ENCODE data around the gene SYNDIG1L.
A peak's percentile ranks its signal among the peaks of the same experiment; 100 is the strongest.

Gene SYNDIG1L

DNA sequence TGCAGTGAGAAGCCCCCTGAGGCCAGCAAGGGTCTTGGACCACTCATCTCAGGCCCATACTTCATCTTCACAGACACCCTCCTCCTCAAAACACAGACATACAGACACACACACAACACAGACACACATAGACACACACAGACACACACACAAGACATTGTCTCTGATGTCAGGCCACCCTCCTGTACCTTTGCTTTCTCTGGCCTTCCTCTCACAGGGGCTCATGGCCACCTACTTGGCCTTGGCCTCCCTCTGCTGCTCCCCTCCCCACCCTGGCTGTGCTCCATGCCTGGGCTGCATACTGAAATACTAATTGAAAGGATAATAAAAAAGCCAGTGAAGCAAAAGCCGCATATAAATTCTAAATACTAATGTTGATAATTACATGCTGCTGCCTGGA, 1.6 kb upstream of the SYNDIG1L start:
- DNase-seq: no peak

DNA sequence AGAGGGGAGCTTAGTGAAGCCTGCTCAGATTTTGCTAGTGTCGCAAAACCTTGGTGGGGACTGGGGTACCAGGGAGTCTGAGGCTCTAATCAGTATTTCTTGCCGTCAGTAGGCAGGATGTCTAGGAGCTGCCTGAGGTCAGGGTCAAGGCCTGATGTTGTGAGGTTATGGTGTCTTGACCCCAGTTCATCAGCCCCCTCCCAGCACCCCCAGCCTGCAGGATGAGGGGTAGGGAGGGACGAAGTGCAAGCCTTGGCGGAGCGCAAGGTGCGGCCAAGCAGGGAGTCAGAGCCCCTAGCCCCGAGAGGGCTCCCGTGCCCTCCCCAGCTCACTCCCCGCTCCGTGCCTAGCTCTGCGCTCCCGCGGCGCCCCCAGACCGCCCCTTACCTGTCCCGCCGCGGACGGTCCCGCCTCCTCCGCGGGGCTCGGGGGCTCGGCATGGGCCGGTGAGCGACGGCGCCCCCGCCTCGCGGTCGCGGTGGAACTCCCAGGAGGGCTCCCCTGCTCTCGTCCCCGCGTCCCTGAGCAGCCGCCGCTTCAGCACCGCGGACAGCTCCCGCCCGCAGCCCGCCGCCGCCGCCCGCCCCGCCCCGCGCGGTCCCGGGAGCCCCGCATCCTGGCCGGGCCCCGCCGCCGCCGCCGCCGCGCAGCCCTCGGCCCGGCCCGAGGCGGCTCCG, 347 bp downstream of the SYNDIG1L start:
- DNase-seq: peak; percentile 54

DNA sequence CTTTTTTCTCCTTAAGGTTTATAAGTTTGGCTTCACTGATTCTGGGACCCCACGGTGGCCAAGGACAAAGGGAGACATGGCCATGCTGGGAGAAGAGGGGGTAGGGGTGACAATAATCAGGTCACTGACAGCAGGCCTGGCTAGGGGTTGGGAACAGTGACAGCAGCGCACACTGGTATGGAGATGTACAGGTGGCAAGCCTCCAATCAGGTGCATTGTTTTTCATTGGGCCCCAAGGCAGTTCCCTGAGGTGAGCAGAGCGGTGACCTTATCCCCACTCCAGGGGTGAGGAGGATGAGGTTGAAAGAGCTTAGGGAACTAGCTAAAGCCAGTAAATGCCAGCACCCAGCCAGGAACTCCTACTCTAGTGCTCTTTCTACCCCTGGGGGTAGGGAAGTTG, 1.4 kb downstream of the SYNDIG1L start:
- no peak for DNase-seq

DNA sequence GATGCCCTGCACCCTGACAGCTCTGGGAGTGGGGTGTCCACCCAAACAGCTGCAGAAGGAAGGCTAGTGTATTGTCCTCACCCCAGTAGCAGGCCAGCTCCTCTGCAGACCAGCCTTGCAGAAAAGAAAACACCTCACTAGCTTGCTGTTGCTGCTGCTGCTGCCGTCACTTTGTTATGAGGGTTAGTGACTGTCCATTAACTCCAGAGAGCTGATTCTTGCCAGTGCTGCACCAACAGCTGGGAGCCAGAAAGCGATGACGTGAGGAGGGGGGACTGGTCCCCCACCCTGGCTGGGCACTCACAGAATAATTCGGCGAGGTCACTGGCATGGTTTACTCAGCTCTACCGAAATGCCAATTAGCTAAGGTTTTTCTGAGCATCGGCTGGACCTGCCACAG, 2.8 kb downstream of the SYNDIG1L start:
- no peak for DNase-seq

DNA sequence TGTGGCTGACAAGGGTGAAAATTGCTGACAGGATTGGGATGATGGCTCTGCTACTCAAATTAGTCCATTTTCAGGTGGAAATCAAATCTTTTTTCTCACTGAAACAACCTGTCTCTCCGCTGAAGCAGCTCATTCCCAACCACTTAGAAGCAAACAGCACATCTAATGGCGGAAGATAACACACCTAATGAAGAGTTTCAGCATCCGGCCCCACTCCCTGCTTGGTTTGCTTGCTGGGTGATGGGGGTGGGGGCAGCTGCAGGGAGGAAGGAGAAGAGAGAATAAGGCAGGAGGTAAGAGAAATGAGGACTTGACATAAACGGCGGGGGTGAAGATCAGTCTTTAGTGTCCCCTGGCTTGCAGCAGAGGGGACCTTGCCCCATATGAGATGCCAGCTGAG, 4.0 kb downstream of the SYNDIG1L start:
- DNase-seq: no peak

DNA sequence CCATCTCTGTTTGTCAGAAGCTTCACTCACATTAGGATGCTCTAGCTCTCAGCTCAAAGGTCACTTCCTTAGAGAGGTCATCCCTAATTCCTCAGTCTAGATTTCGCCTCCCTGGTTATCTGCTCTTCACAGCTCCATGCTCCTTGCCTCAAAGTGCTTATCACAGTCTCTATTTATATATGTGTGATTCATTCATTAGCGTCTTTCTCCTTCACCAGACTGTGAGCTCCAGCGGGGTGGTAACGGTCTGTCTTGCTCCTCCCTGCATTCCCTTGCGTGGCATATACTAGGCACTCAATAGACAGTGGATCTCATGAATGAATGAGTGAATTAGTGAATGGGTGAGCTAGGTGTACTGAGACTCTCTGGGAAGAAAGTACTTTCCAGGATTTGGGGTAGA, 6.9 kb downstream of the SYNDIG1L start:
- DNase-seq: no peak

DNA sequence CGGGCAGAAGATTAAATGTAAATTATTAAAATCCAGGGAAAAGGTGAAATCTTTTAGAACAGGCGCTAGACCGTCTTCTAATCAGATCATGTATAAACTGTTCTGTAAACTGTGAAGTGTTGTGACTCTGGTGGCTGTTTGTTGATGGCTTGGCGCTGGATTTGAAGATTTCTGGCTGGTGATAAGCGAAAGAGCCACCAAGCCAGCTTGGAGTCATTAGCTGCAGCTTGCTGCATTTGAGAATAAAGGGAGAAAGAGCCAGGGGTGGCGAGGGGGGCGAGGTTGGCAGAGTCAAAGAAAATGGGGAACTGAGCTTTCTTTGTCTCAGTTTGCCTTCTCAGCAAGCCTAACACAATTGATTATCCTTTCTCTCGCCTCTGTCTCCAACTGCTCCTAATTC, 8.0 kb downstream of the SYNDIG1L start:
- DNase-seq: no peak

DNA sequence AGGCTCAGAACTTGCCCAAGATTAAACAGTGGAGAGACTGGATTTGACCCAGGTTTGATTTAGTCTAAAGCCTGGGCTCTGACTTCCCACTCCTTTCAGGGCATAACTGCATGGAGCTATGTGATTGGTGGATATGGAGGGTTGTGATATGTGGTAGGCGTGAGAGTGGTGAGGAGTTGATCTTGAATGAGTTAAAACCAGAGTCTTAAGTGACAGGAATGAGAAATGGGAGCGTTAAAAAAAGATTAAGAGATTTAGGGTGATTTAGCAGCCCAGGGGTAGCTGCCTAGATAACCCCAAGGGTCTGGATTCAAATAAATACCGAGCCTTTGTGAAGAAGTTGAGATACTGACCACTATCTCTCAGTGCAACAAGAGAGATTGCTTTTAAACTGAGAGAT, 8.4 kb downstream of the SYNDIG1L start:
- no peak for DNase-seq

DNA sequence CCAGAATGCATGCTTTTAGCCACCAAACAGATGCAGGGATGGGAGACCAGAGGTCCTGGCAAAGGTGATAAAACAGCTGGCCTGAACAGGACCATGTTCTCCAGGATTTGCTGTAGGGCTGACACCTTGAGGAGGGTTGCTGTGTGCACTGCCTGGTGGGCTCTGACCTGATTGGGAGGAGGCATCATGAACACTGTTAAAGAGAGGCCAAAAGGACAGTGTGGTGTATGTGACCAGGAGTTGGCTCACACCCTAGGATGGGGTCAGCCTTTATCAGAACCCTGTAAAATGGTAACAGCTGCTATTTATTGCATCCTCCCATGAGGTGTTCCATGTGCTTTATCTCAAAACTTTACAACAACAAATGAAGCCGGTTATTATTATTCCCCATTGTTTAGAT, 8.8 kb downstream of the SYNDIG1L start:
- no peak for DNase-seq

DNA sequence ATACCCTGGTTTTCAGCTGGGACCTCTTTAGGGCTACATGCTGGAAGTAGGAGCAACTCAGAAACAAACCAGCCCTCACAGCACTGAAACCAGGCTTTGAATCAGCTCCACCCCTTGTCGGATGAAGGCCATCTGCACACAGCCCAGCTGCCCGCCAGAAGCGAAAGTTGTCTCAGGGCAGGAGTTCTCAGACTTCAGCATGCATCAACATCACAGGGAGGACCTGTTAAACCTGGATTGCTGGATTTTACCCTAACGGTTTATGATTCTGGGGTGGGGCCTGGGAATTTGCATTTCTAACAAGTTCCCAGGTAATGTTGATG, 10.9 kb downstream of the SYNDIG1L start:
- DNase-seq: no peak

DNA sequence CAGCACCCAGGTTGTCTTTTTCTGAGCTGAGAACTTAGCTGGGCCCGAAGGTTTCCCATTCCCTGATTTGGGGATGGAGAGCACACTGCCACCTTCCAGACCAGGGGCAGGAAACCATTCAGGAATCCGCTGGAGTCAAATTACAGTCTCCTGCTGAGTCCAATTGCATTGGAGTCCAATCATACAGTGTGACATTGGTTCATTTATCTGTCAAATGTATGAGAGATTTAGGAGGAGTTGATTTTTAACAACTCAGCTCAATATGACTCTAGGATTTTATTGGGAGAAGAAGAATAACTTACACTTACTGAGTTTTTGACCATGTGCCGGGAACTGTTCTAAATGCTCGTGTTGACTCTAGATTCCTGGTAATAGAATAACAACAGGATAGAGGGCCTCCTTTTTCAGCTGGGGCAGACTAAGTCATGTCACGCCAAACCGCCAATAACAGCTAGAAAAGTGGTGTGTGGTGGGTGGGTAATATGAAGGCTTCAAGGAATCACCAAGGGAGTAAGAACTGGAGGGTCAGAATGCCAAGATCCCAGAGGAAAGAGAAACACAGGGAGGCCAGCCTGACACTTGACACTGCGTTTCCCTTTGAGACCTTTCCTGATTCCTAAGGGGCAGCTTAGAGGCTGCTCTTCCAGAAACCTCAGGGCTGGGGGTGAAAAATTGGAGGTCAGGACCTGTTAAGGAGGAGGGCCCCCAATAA, 11.5 kb downstream of the SYNDIG1L start:
- no peak for DNase-seq

DNA sequence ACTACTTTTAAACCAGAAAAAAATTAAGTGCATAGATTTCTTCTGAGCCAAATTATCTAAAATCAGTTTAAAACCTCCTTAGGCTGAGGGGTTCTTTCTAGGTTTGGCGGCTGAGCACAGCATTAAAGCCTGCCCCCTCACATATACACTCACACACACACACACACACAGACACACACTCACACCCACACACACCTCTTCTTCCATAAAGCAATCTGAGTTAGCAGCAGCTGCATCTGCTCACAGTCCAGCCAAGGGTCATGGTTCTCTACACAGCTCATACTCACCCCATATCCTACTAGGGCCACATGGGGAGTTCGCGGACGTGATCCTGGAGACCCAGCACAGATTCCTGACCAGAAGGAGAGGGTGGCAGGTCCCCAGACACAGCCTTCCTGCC, 12.4 kb downstream of the SYNDIG1L start:
- no peak for DNase-seq

DNA sequence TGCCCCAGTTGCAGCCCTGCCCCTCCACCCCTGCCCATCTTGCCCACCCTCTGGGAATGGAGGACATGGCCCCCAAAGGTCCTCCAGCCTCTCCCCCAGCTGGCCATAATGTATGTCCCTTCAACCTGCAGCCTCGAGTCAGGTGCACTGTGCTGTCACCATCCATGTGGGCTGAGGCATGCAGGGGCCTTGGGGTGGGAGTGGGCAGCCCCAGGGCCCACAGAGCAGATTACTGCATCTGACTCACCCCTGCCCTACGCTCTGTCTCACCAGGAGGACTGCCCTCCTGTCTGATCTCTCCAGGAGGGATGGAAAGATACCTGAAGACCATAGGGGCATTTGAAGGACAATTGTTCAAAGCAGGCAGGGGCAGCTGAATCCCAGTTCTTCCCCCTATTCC, 13.3 kb downstream of the SYNDIG1L start:
- DNase-seq: no peak

DNA sequence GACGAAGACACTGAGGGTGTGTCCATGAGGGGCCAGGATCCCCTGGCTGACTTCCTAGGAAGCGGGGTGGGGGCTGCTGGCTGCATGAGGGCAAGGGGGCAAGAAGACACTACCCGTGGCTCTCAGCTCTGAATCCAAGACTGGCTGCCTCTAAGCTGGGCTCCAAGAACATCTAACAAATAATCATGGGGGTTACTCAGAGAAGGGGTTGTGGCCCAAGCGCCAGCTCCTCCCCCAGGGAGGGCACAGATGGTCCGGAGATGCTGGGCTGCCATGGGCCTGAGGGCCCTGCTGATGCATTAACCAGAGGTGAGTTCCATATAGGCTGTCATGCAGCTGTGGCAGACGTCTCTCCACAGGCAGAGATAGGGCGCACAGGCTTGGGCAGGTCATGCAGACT, 14.3 kb downstream of the SYNDIG1L start:
- DNase-seq: no peak

DNA sequence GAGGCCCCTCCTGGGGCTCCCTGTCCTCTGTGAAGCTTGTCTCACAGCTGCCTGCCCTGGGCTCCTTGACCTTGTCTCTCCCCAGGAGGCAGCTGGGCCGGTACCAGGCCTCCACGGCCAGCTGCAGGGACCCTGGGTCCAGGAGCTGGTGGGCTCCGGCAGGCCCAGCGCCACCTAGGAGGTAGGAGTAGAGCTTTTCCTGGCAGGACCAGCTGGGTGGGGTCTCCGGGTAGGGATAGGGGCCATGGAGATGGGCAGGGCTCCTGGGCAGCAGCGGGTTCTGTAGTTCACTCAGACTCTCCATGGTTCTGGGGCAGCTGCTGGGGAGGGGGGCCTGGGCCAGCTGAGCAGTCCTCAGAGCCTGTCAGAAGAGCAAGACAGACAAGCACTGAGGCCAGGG, 16.6 kb downstream of the SYNDIG1L start:
- DNase-seq: no peak

DNA sequence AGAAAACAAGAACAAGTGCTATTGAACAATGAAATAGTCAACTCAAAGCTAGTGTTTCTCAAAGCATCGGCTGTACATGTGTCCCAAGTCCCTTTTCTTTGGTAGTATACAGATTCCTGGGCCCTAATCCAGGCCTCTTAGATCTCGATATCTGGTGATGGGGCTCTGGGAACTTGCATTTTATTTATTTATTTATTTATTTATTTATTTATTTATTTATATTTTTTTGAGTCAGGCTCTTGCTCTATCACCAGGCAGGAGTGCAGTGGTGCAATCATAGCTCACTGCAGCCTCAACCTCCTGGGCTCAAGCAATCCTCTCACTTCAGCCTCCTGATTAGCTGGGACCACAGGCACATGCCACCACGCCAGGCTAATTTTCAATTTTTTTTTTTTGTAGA, 17.1 kb downstream of the SYNDIG1L start:
- DNase-seq: no peak

DNA sequence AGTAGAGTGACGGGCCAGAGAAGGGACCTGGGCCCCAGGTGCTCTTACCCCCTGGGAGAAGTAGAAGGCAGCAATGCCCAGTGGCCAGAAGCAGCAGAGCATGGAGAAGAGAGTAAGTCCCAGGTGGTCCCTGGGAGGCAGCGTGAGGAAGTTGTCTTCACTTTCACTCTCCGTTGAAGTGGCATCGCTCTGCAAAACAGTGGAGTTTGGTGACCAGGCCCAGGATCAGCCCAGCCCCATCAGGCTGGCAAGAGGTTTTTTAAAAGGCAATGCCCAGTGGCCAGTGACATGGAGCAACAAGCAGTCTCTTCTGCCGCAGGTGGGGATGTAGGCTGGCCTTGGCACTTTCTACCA, 18.2 kb downstream of the SYNDIG1L start:
- no peak for DNase-seq

DNA sequence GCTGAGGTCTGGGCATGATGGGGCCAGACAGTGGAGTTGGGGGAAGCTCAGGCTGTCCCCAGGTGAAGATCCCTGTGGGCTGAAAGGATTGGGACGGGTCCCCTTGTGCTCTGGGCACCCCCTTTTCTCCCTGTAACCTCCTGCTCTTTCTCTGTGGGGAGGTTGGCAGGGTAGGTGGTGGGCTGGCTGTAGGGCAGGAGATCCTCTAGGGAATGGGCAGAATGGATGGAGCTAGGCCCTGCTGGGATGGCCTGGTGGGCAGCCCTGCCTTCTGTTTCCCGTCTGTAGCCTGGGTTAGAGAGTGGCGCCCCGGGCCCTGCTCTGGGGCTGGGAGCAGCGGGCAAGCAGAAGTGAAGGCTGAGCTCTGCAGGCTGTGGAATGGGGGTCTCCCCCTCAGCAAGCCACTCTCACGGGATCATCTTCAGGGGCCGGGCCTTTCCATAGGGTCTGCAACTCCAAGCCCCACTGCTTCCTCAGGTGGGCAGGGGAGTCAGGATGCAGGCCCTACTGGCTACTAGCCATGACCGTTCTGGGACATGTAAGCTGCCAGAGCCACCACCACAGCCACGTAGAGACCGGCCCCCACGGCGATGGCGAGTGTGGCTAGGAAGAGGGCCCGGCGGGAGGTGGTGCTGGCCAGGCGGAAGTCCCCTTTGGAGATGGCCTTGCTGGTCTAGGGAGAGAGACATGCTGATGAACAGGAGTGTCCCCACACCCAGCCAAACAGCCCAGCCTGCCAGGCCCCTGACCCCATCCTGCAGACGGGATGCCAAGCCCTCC, 18.8 kb downstream of the SYNDIG1L start:
- DNase-seq: no peak

DNA sequence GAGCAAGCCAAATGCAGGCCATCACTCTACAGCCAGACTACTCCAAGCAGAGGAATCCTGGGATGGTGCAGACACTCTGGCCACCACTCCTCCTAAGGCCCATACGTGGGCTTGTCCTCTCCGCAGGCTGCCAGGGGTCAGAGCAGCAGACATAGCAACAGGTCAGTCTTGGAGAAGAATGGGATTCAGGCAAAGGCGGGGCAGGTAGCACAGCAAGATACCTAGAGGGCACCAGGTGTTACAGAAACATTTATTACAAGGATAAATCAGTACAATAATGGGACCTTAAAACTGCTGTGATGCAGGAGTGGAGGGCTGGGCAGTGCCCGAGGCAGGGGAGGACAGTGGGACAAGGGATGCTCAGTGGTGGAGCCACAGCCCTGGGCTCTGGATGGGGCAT, 20.3 kb downstream of the SYNDIG1L start:
- DNase-seq: no peak

DNA sequence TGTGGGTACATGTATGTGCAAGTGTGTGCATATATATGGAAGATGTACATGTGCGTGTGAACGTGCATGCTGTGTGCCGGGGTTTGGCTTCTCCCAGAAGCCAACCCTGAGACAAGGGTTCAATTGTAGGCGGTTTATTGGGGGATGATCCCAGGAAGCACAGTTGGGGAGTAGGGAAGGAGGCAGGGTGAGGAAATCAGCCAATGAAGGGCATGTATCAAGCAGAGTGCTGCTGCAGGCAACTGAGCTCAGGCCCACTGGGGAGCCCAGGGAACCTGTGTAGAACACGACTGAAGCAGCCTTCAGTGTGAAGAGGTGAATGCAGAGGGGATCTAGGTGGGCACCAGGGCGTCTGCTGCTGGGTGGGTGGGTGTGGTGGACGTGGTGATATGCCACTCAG, 21.6 kb downstream of the SYNDIG1L start:
- no peak for DNase-seq

DNA sequence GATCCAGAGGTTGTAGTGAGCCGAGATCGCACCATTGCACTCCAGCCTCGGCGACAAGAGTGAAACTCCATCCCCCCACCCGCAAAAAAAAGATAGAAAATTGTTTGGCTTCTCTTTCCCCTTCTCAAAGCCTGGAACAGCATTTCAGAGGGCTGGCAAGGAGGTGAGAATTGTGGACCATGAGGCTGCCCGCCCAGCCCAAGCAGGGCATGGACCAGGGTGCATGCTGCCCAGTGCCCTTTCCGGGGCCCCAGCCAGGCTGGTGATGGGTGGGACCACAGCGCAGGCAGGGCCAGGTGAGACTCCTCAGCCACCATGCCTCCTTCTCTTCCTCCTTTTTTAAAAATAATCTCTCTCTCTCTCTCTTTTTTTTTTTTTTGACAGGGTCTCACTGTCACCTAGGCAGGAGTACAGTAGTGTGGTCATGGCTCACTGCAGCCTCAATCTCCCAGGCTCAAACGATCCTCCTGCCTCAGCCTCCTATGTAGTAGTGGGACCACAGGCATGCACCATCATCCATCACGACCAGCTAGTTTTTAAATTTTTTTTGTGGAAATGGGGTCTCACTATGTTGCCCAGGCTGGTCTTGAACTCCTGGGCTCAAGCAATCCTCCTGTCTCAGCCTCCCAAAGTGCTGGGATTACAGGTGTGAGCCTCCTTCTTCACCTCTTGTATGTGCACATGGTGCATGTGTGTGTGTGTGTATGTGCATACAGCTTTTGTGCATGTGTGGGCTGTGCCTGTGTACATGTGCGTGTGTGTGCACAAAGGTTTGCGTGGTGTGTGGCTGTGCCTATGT, 22.2 kb downstream of the SYNDIG1L start:
- no peak for DNase-seq

DNA sequence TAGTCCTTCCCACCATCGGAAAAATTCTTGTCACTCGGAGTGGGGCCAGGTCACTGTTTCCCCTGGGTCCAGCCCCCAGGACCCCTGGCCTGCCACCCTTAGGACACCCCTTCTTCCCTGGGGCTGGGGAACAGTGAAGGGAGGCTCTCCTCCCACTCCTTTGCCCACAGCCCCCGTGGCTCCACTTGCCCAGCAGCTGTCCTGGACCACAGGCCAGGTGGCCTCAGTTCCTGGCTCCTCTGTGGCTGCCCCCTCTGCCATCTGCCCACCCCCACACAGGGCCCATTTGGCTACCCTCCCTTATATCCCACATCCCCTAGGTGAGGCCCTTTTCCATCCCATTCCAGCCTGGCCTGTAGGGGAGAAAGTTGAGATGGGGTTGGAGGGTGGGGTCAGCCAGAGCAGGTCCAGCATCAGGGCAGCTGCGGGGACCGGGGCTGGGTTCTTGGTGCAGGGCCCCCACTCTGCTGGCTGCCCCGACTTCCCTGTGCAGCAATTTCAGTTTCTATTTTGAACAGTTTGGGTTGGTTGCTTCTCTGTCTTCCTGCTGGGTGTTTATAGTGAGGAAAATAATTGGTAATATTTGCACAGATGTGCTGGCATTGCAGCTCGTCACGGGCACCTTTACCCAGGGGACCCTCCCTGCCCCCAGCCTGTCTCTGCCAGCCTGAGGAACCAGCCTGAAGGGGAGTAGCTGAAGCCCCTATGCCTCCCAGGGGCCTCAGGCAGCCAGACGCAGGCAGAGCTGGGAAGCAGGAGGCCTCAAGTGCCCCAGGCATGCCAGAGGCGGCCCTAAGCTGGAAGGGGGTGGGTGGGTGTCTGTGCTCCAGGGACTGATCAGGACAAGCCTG, 23.4 kb downstream of the SYNDIG1L start:
- no peak for DNase-seq
